Measurements from ENCODE around the gene IL3. TPM values are rescaled to one million over a fixed set of nuclear protein-coding genes. Genes with fewer than 3 reads are reported as not detected.

Gene IL3
- total RNA-seq, 3 donors from 2014 or later, result not detected

- peaks cover 2% of the 10 kb centered on the region for H3K4me1 ChIP-seq (ENCODE audit: low read depth)
- intact Hi-C loops (cut with DNase I, micrococcal nuclease), result no loop called here
- H3K9me3 ChIP-seq, result no peaks in the 10 kb centered on the region
- ATAC-seq, result peak; percentile 58
- peak in 2 of 3 donors; percentile 66 to 71 for DNase-seq
- no peaks in the 10 kb centered on the region for H3K36me3 ChIP-seq (ENCODE audit: low read depth)
- no peak overlapping the region for H3K4me3 ChIP-seq
- no peak for TF ChIP-seq CTCF (IDR thresholded peaks at IDR 0.05)
These were observed 5.0 kb downstream of the IL3 start for GRCh38 chr5:132065351-132065937.

- Histone ChIP-seq H3K4me3 (no peak overlapping the region), H3K9me3 (no peaks in the 10 kb centered on the region), H3K4me1 (ENCODE audit: low read depth) (peaks cover 2% of the 10 kb centered on the region), H3K36me3 (ENCODE audit: low read depth) (no peaks in the 10 kb centered on the region)
- DNase-seq, result no peak
- no peak for TF ChIP-seq CTCF (IDR thresholded peaks at IDR 0.05)
- intact Hi-C loops (cut with DNase I, micrococcal nuclease), result no loop called here
- no peak for ATAC-seq
These were observed 5.7 kb downstream of the IL3 start for GRCh38 chr5:132065951-132066701.

- peaks cover 2% of the 10 kb centered on the region for H3K4me1 ChIP-seq (ENCODE audit: low read depth)
- no peak for TF ChIP-seq CTCF (IDR thresholded peaks at IDR 0.05)
- H3K9me3 ChIP-seq, result no peaks in the 10 kb centered on the region
- H3K4me3 ChIP-seq, result no peak overlapping the region
- H3K36me3 ChIP-seq (ENCODE audit: low read depth), result no peaks in the 10 kb centered on the region
- ATAC-seq, result no peak
- intact Hi-C loops (cut with DNase I, micrococcal nuclease), result no loop called here
- DNase-seq, result no peak
These were observed 6.4 kb downstream of the IL3 start for GRCh38 chr5:132066871-132067270.

GRCh38 chr5:132067451-132067850, 7.0 kb downstream of the IL3 start:
- TF ChIP-seq CTCF (IDR thresholded peaks at IDR 0.05), result no peak
- ATAC-seq (no peak), DNase-seq (no peak)
- Histone ChIP-seq H3K4me3 (no peak overlapping the region), H3K9me3 (no peaks in the 10 kb centered on the region), H3K4me1 (ENCODE audit: low read depth) (peaks cover 2% of the 10 kb centered on the region), H3K36me3 (ENCODE audit: low read depth) (no peaks in the 10 kb centered on the region)
- intact Hi-C loops (cut with DNase I, micrococcal nuclease), result no loop called here

GRCh38 chr5:132067941-132068808, 7.7 kb downstream of the IL3 start:
- intact Hi-C loops (cut with DNase I, micrococcal nuclease), result no loop called here
- DNase-seq, result no peak
- H3K36me3 ChIP-seq (ENCODE audit: low read depth), result no peaks in the 10 kb centered on the region
- no peak for TF ChIP-seq CTCF (IDR thresholded peaks at IDR 0.05)
- H3K9me3 ChIP-seq, result no peaks in the 10 kb centered on the region
- no peak overlapping the region for H3K4me3 ChIP-seq
- ATAC-seq, result no peak
- H3K4me1 ChIP-seq (ENCODE audit: low read depth), result peaks cover 1% of the 10 kb centered on the region
